GM23338 (cell line): ENCODE results near the gene BBX. TPM values are rescaled to one million over a fixed set of nuclear protein-coding genes. Genes with fewer than 3 reads are reported as not detected.
"Not testable (repeated sequence)": the region's sequence is repeated elsewhere in the genome, so short reads cannot be mapped to it uniquely, and the experiment has no call there.

ENCODE experiments used
- ATAC-seq: fragments of 200-7000 bp; cut with Tn5 transposase; 3 replicates; pipeline ENCODE4 v1.9.1; 2020
- DNase-seq: peaks from one replicate; pipeline ENCODE4 v3.0.0-alpha.2; 2015; ENCODE audit warnings: low spot score
- H2AFZ ChIP-seq: fragments of 200-600 bp; sonication (generic); 2 replicates; pipeline ENCODE4 v1.8.0; 2016; ENCODE audit warnings: antibody characterized with exemption, mild to moderate bottlenecking, moderate library complexity
- H3F3A ChIP-seq: fragments of 200-600 bp; sonication (generic); replicated peaks from 2 replicates; pipeline ENCODE4 v1.8.0; 2017; ENCODE audit warnings: antibody characterized with exemption, mixed run types, low read depth
- H3K27ac ChIP-seq: fragments of 200-600 bp; sonication (generic); 2 replicates; pipeline ENCODE4 v1.6.1; 2016; ENCODE audit warnings: low read depth
- H3K27me3 ChIP-seq: fragments of 200-600 bp; sonication (generic); 2 replicates; pipeline ENCODE4 v1.8.0; 2016; ENCODE audit warnings: mild to moderate bottlenecking, mixed run types, moderate library complexity; ENCODE audit not compliant: insufficient read depth
- H3K36me3 ChIP-seq: fragments of 200-600 bp; sonication (generic); 2 replicates; pipeline ENCODE4 v1.8.0; 2016; ENCODE audit warnings: mild to moderate bottlenecking; ENCODE audit not compliant: insufficient read depth
- H3K4me1 ChIP-seq: fragments of 200-600 bp; sonication (generic); 2 replicates; pipeline ENCODE4 v1.8.0; 2016; ENCODE audit warnings: mild to moderate bottlenecking, moderate library complexity; ENCODE audit not compliant: insufficient read depth
- H3K4me2 ChIP-seq: fragments of 200-600 bp; sonication (generic); 2 replicates; pipeline ENCODE4 v1.7.1; 2017; ENCODE audit warnings: mixed run types
- H3K4me3 ChIP-seq: fragments of 200-600 bp; sonication (generic); 2 replicates; pipeline ENCODE4 v1.6.1; 2016; ENCODE audit warnings: mixed run types
- H3K79me2 ChIP-seq: fragments of 200-600 bp; sonication (generic); replicated peaks from 2 replicates; pipeline ENCODE4 v1.8.0; 2017; ENCODE audit warnings: mild to moderate bottlenecking; ENCODE audit not compliant: insufficient read depth
- H3K9me2 ChIP-seq: fragments of 200-600 bp; sonication (generic); 2 replicates; pipeline ENCODE4 v1.8.0; 2017; ENCODE audit not compliant: insufficient read depth
- H4K20me1 ChIP-seq: fragments of 200-600 bp; sonication (generic); replicated peaks from 2 replicates; pipeline ENCODE4 v1.8.0; 2017; ENCODE audit warnings: mild to moderate bottlenecking; ENCODE audit not compliant: insufficient read depth
- H3K27ac Mint-ChIP-seq: 2 replicates; pipeline ENCODE4 v1.8.0; 2020; ENCODE audit warnings: inconsistent platforms, mild to moderate bottlenecking, moderate library complexity, mixed read lengths
- H3K27me3 Mint-ChIP-seq: 3 replicates; pipeline ENCODE4 v1.8.0; 2022; ENCODE audit warnings: low read depth, mild to moderate bottlenecking, moderate library complexity, mixed read lengths, inconsistent platforms; ENCODE audit not compliant: insufficient read depth, poor library complexity
- H3K36me3 Mint-ChIP-seq: 3 replicates; pipeline ENCODE4 v1.8.0; 2021; ENCODE audit warnings: low read depth, mild to moderate bottlenecking, inconsistent platforms, moderate library complexity, mixed read lengths
- H3K4me1 Mint-ChIP-seq: 3 replicates; pipeline ENCODE4 v1.8.0; 2020; ENCODE audit warnings: mild to moderate bottlenecking, inconsistent platforms, mixed read lengths
- H3K4me3 Mint-ChIP-seq: 3 replicates; pipeline ENCODE4 v1.8.0; 2021; ENCODE audit warnings: moderate library complexity, mild to moderate bottlenecking, inconsistent platforms, mixed read lengths
- H3K9me3 Mint-ChIP-seq: 3 replicates; pipeline ENCODE4 v1.8.0; 2020; ENCODE audit warnings: moderate library complexity, mild to moderate bottlenecking, inconsistent platforms, mixed read lengths
- CREB1 ChIP-seq: fragments of 250-450 bp; sonication (Bioruptor Pico); IDR thresholded peaks from 2 replicates; pipeline ENCODE4 v1.5.0; 2020; ENCODE audit warnings: low read depth, mild to moderate bottlenecking, moderate library complexity
- CTCF ChIP-seq, 2 experiments: fragments of 200-600 bp in 1 of 2; sonication (generic) in 1 of 2; conservative IDR thresholded peaks; 2 replicates each; pipeline versions ENCODE4 v1.5.1 to v1.6.1; 2016 to 2017; ENCODE audit warnings: antibody characterized with exemption in 2 of 2, low read depth in 2 of 2, mild to moderate bottlenecking in 2 of 2, moderate library complexity in 1 of 2
- ETS1 ChIP-seq: IDR thresholded peaks from 2 replicates; pipeline ENCODE4 v1.6.1; 2016; ENCODE audit warnings: antibody characterized with exemption
- EZH2 ChIP-seq: fragments of 200-600 bp; sonication (generic); IDR thresholded peaks from one replicate; pipeline ENCODE4 v1.8.0; 2017; ENCODE audit warnings: antibody characterized with exemption, mild to moderate bottlenecking, low read depth; ENCODE audit not compliant: unreplicated experiment
- EZH2phosphoT487 ChIP-seq: fragments of 200-600 bp; sonication (generic); IDR thresholded peaks from one replicate; pipeline ENCODE4 v1.8.1; 2018; ENCODE audit warnings: antibody characterized with exemption; ENCODE audit not compliant: unreplicated experiment
- POLR2AphosphoS5 ChIP-seq: IDR thresholded peaks from 2 replicates; pipeline ENCODE4 v1.6.1; 2016; ENCODE audit warnings: antibody characterized with exemption, low read depth
- REST ChIP-seq: IDR thresholded peaks from one replicate; pipeline ENCODE4 v1.6.1; 2018; ENCODE audit warnings: antibody characterized with exemption; ENCODE audit not compliant: unreplicated experiment
- ZNF114 ChIP-seq: fragments of 250-450 bp; sonication (Bioruptor Pico); IDR thresholded peaks from 2 replicates; pipeline ENCODE4 v1.5.0; 2020; ENCODE audit warnings: mild to moderate bottlenecking, moderate library complexity
- polyA plus RNA-seq: library from polyadenylated mRNA; unstranded; fragments of >200 nt; fragmentation: Nextera tagmentation; extraction: Ambion mirVana; gene quantifications from 2 replicates; pipeline ENCODE4 v1.2.1, GENCODE V29; 2016
- total RNA-seq: library from RNA; depleted of rRNA; stranded (reverse); fragments of >200 nt; shearing (Covaris generic); gene quantifications from 2 replicates; pipeline ENCODE4 v1.2.3, GENCODE V29; 2014

Gene BBX
- total and polyA plus RNA-seq, 2 experiments from 2014 or later = 35.2 to 44.1 TPM

- not testable (repeated sequence) for H3K4me3 Mint-ChIP-seq, H3K4me3 ChIP-seq, H3K4me2 ChIP-seq, ATAC-seq, H2AFZ ChIP-seq, H3K9me2 ChIP-seq, H3K27me3 ChIP-seq, DNase-seq, H3K4me1 ChIP-seq, H3K27ac ChIP-seq, H3K27ac Mint-ChIP-seq, H4K20me1 ChIP-seq, H3K79me2 ChIP-seq, H3F3A ChIP-seq, H3K36me3 Mint-ChIP-seq, H3K36me3 ChIP-seq, H3K4me1 Mint-ChIP-seq, H3K27me3 Mint-ChIP-seq, H3K9me3 Mint-ChIP-seq
These were observed 312.2 kb downstream of the BBX start for GRCh38 chr3:107835001-107835400.

GRCh38 chr3:107837895-107838612, 315.3 kb downstream of the BBX start:
- no peak for ATAC-seq
- Histone ChIP-seq H3F3A (no peaks in the 10 kb centered on the region), H3K4me2 (no peak overlapping the region), H3K27ac (no peak overlapping the region), H2AFZ (no peak overlapping the region), H3K4me1 (peaks cover 12% of the 10 kb centered on the region; the same call in 1 of the 2 replicates), H3K27me3 (no peaks in the 10 kb centered on the region), H3K9me2 (no peaks in the 10 kb centered on the region), H3K36me3 (no peaks in the 10 kb centered on the region), H4K20me1 (no peaks in the 10 kb centered on the region), H3K4me3 (no peak overlapping the region), H3K79me2 (no peaks in the 10 kb centered on the region)
- H3K4me3 Mint-ChIP-seq = no peak overlapping the region
- no peaks in the 10 kb centered on the region for H3K9me3 Mint-ChIP-seq
- H3K4me1 Mint-ChIP-seq = peaks cover 22% of the 10 kb centered on the region
- no peak for TF ChIP-seq POLR2AphosphoS5
- no peak overlapping the region for H3K27ac Mint-ChIP-seq
- peaks cover 9% of the 10 kb centered on the region for H3K27me3 Mint-ChIP-seq
- DNase-seq = no peak
- no peaks in the 10 kb centered on the region for H3K36me3 Mint-ChIP-seq

GRCh38 chr3:107841831-107842230, 319.1 kb downstream of the BBX start:
- Histone ChIP-seq H3K27me3 (no peaks in the 10 kb centered on the region), H3K9me2 (no peaks in the 10 kb centered on the region), H3K4me3 (no peak overlapping the region), H4K20me1 (no peaks in the 10 kb centered on the region), H3K79me2 (no peaks in the 10 kb centered on the region), H3K27ac (no peak overlapping the region), H2AFZ (no peak overlapping the region; the same call in 1 of the 2 replicates), H3K36me3 (no peaks in the 10 kb centered on the region), H3K4me2 (no peak overlapping the region), H3K4me1 (peaks cover 12% of the 10 kb centered on the region; the same call in 1 of the 2 replicates), H3F3A (no peaks in the 10 kb centered on the region)
- Mint-ChIP-seq H3K4me3 (no peak overlapping the region), H3K9me3 (no peaks in the 10 kb centered on the region), H3K4me1 (peaks cover 27% of the 10 kb centered on the region), H3K36me3 (no peaks in the 10 kb centered on the region), H3K27ac (peak overlapping the region; percentile 76; the same call in 1 of the 2 replicates), H3K27me3 (peaks cover 9% of the 10 kb centered on the region)
- ATAC-seq = no peak
- no peak for DNase-seq
- TF ChIP-seq CREB1 (no peak), ETS1 (no peak), EZH2phosphoT487 (no peak), REST (no peak), EZH2 (no peak), CTCF (conservative IDR thresholded peaks at IDR 0.05; ENCODE audit: low read depth in 2 of 2) (no peak), POLR2AphosphoS5 (no peak), ZNF114 (CRISPR knock-in tag) (no peak)
